ENCODE measurements around the gene MALAT1.

The MALAT1 gene

DNA sequence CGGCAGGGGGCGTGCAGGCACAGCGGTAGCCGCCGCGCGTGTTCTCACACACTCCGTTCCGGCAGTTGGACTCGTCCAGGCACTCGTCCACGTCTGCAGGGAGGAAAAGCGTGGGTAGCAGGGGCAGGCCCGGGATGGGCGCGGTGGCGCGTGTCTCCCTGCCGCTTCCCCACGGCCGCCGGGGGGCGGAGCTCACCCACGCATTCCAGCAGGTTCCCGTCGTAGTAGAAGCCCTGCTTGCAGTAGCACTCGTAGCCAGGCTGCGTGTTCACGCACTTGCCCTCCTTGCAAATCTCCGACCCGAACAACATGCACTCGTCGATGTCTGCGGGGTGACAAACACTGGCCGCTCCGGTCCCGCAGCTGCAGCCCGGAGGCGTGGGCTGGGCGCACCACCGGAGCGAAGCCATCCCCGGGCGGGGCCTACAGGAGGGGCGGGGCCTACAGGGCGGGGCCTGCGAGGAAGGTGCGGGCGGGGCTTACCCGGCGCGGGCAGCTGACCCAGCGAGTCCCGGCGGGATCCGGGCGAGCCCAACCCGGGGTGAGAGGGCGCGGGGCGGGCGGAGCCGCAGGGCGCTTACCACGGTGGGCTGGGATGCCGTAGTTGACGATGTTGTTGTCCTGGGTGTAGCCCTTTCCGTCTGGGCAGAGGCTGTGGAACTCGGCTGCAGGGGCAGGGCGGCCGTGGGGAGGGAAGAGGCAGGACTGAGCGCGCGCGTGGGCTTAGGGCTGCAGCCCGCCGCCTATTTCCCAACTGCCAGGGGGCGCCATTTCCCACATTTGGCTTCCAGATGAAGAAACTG, 41.6 kb downstream of the MALAT1 start:
- peak; percentile 86 for DNase-seq (ENCODE audit: low spot score)

DNA sequence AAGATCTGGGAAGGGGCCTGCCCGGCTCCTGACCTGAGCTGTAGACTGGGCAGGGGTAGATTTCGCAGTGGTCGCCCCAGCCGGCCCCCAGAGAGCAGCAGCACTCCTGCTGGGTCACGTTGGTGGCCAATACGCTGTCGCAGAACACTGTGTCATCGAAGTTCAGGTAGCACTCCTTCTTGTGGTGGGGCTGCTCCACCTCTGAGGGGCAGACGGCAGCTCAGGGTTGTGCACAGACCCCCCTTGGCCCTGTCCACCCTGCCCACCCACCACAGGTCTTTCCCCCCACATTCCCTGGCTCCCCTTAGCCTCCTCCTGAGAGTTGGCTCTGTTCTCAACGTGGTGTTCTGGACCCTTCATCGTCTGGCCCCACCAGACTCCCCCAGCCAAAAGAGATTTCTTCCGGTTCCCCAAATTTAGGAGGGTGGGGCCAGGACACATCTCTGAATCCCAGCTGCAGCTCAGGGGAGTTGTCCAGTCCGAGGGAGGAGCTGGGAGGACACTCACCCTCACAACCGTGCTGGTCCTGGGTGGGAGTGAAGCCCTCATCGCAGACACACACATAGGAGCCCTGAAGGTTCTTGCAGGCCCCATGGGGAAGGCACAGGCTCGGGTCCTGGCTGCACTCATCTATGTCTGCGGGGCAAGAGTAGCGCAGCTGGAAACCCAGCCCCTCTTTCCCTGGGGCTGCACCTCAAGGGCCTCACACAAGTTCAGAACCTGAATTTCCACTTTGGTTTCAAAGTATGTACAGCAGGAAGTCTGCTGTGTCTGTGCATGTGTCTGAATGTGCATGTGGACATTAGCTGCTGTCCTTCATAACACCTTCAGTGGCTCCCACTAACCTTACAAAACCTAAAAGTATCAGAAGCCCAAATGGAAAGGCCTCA, 42.5 kb downstream of the MALAT1 start:
- no peak for DNase-seq (ENCODE audit: low spot score)

DNA sequence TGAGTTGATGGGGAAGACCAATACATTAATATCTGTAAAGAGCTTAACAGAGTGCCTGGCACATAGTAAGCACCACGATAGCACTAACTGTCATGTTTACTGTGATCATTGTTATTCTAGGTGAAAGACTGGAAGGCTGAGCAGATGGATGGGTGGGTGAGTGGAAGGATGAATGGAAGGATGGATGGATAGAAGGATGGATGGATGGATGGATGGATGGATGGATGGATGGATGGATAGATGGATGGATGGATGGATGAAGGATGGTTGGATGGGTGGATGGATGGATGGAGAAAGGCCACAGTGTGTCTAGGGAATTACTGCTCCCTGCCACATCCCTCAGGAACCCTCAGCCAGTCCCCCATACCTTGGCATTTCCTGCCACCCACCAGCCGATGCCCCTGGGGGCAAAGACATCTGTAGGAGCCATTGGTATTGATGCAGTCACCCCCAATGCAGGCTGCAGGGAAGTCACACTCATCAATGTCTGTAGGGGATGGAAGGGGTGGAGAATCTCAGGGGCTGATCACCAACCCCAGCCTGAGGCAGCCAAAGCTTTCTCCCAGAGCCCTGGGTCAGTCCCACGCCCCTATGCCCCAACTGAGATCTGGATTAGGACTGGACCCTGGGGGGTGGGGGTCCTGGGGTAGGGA, 44.0 kb downstream of the MALAT1 start:
- no peak for DNase-seq (ENCODE audit: low spot score)

DNA sequence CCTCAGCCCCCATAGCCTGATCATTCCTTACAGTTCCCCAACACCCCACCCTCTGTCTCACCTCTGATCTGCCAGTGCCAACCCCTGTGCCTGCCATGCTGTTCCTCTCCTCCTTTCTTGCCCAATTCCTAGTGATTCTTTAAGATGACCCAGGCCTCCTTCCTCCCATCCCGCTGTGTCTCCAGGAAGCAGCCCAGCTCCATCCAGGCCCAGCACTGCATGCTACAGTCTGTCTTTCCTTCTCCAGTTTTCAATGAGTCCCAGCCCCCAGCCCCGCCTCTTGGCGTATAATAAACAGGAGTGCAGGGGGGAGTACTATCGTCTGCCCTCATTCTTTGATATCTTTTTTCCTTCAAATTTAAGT, 47.0 kb downstream of the MALAT1 start:
- no peak for DNase-seq (ENCODE audit: low spot score)

DNA sequence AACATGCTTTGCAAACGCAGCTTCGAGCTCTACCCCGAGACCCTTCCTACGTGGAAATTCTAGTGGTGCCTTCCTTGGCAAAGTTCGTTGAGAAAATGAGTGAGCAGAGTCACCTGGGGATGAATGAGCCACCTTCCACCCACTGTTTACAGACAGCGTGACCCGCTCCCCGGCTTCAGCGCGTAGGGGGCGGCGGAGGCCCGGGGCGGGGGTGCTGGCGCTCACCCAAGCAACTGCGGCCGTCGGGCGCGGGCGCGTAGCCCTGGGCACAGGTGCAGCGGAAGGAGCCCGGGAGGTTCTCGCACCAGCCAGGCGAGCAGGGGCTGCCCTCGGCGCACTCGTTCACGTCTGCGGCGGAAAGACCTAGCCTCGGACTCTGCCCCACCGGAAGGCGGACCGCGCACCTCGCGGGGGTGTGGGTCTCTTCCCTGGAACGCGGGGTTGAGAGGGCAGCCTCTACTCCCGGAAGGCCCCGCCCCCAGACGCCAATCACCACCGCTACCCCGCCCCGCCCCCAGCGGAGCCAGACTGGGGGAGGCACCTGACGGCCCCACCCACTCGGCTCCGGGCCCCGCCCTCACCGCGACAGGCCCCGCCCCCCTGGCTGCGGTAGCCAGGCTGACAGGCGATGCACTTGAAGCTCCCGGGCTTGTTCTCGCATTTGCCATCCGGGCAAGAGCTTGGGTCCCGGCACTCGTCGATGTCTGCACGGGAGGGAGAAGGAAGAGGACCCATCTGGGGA, 47.5 kb downstream of the MALAT1 start:
- DNase-seq (ENCODE audit: low spot score): no peak

DNA sequence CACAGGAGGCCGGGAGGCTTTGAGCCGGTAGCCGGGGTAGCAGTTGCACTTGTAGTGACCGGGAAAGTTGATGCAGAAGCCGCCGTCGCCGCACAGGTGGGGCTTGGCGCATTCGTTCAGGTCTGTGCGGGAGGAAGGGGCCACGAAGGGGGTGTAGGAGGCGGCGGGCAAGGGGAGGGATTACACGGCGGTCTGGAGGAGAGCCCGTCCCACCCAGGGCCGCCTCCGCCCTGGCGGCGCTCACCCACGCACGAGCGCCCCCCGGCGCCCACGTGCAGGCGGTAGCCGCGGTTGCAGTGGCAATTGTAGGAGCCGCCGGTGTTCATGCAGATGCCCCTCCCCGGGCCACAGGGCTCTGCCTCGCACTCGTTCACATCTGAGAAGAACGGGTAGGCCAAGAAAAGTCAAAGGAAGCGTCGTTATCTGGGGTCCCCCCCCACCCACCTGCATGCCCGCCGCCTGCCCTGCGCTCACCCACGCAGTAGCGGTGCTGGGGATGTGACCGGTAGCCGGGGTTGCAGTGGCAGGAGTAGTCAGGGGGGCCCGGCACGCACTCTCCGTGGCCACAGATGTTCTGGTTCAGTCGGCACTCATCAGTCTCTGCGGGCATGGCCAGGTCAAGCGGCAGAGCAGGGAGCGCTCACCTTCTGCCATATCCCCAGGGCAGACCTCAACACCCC, 48.7 kb downstream of the MALAT1 start:
- DNase-seq (ENCODE audit: low spot score): no peak

DNA sequence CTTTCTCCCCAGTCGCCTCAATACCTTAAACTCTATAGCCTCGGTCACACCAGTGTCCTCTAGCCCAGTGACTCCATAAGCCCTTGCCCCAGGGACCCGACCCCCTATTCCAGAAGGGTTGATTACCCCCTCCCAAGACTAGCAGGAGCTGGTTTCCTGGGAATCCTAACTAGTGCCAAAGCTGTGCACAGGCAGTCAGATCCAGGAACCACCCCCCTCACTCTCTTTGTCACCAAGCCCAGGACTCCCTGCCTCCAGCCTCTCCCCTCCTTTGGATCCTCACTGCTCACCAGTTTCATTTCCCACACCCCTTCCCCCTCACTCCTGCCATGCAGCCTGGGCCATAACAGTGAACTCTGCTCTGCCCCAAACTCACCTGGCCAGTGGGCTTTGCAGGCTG, 49.5 kb downstream of the MALAT1 start:
- no peak for DNase-seq (ENCODE audit: low spot score)

DNA sequence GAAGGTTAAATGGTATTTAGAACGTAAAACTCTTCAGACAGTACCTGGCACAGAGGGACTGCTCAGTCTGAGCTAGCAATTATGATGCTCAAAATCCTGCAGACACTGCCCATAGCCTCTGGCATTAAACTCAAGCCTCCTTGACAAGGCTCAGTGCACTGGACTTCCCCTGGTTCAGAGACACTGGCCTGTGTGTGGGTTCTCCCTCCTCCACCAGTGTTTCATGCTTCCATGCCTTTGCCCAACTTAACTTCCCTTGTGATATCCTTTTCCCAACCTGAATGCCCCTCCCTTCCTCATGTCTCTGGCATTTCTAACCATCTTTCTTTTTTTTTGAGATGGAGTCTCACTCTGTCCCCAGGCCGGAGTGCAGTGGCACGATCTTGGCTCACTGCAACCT, 50.3 kb downstream of the MALAT1 start:
- DNase-seq (ENCODE audit: low spot score): no peak

DNA sequence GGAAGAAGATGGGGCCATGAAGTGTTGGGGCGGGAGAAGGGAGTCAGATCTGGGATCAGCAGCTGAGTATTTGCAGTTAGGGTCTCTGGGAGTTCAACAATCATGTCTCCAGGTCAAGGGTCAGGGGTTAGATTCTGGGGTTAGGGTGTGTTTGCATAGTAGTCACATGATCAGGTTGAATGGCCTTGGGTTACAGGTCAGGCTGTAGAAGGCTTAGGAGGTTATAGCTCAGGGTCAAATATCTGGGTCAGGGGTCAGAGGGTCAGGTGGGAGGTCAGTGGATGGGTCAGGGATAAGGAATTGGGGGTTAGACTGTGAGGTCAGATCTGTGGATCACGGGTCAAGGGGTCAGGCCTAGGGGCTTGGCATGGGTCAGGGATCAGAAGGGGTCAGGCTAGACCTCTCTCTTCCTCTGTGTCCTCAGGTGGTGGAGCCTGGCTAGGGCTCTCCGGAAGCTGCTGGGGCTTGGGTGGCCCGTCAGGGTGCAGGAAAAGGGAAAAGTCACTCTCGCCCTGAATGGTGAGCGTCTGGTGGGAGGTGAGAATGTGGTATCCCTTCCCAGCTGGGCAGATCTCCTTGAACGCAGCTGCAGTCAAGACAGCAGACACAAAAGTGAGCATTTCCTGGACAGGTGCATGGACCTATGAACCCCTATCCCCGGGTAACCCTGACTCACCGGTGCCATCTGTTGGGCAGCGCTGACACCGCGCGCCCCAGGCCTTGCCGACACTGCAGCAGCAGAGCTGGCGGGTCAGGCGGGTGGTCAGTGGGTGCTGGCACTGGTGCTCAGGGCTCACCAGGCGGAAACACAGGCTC, 52.9 kb downstream of the MALAT1 start:
- no peak for DNase-seq (ENCODE audit: low spot score)

DNA sequence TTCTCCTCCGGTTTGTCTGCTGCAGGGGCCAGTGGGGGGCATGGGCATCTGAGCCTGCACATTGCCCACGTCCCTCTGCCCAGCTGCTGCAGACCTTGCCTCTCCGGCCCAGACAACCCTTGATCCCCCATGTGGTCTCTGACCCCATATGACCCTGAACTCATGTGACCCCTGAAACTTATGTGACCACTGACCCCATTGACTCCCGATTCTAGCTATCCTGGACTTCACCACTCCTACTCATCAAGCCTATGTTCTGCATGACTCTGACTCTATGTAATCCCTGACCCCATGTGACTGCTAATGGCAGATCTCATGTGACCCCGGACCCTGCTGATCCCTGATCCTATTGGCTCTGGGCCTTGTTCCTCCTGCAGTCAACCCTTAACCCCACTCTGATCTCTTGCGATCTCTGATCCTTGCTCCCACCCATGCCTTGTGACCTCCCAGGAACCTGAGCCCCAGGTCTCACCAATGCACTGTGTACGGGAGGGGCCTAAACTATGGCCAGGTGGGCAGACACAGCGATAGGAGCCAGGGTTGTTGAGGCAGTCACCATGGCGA, 53.6 kb downstream of the MALAT1 start:
- DNase-seq (ENCODE audit: low spot score): no peak

DNA sequence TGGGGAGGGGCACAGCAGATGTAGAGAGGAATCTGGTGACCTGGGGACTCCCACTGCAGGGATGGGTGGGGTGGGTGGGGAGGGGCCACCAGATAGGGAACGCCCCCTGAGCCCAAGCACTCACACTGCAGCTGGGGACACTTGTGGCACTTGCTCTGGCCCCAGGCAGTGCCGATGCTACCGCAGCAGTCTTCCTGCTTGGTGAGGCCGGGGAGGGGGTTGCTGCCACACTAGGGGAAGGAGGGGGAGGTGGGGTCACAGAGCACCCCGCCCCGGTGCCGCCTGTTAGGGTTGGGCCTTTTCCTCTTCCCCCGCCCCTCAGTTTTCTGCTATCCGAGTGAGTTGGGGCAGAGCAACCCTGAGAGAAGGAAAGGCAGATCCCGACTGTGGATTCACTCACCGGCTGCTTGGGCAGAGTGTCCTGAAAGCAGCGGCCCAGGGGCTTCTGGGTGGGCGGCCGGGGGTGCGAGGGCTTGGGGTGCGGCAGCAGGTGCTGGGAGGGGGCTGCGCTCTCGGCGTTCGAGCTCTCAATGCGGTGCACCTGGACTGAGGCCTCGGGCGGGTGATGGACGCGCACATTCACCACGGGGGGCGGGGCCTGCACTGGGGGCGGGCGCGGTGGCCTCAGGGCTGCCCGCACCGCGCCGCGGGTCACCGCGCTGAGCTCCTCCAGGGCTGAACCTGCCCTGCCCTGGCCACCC, 54.6 kb downstream of the MALAT1 start:
- DNase-seq (ENCODE audit: low spot score): no peak

DNA sequence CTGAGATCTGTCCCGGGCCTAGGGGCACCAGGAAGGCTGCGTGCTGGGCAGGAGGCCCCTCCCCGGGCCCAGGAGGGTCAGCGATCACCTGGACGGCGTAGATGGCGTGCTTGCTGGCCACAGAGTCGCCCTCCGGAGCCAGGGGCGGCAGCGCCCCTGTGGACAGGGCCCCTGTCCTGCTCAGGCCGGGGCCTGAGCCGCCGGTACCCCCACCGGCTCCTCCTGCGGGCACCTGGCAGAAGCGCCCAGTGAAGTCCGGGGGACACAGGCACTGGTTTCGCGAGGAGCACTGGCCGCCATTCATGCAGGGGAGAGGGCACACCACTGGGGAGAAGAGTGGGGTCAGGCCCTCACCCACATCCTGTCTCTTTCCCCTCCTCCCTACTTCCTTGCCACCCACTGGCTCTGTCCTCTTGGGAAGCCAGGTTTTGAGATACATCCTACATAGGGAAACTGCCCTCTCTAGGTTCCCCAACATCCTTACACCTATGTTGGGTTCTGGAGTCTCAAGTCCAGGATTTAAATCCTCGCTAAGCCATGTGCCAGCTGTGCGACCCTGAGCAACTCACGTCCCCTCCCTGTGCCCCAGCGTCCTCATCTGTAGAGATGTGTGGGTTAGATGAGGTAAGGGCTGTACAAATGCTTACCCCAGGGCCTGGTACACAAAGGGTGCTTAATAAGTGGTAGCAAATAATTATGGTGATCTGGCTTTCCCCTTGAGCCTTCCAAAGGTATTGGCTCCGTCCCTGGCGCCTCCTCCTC, 55.4 kb downstream of the MALAT1 start:
- DNase-seq (ENCODE audit: low spot score): no peak

DNA sequence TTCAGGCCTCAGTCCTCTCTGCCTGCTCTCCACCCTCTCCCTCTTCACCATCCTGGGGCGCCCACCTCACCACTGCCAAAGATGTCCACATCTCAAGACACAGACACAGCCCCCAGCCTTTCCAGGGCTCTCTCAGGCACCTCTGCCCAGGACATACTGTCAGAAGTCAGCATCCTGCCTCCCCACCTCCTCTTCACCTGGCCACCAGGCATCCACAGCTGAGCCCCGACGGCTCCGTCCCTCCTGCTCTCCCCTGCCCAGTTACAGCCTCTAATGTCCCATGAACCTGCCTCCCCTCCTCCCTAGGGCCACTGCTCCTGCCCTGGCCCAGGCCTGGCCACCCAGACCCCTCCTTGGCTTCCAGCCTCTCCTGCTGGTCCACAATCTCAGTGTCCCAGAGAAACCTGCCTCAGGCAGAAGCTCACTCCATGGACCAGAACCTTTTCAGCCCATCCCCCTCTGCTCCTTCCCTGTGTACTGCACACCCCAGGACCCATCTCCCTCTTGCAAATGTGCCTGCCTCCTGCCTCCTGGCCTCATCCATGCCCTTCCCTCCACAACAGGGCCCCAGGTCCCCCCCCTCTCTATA, 56.1 kb downstream of the MALAT1 start:
- DNase-seq (ENCODE audit: low spot score): no peak

DNA sequence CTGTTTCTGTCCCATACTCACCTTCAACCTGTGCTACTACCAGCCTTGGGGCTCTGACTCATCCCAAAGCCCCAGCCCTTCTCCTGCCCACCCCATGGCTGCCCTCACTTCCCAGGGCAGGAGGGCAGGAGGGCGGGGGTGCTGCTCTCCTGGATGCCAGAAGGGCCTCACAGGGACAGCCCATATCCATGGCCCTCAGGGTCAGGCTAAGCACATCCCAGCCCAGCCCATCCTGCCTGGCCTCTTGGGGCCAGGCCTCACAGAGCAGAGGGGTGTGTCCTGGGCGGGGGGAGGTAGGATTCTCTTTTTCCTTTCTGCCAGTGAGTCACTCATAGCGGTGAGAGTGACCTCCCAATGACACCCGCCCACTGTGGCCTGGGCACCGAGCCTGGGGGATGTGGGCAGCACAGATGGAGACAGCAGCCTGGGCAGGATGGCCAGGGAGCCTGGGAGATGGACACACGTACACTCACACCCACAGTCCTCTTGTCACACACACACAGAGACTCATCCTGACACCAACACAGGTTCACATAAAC, 56.9 kb downstream of the MALAT1 start:
- no peak for DNase-seq (ENCODE audit: low spot score)

All from putamen (tissue), 1 donor.